ENCODE measurements around the gene CHRNA7. TPM values are rescaled to one million over a fixed set of nuclear protein-coding genes. Genes with fewer than 3 reads are reported as not detected.

The CHRNA7 gene
- total RNA-seq, 1 donor from 2014 or later, result not detected

- no peak for TF ChIP-seq CTCF (IDR thresholded peaks at IDR 0.05)
- POLR2A ChIA-PET, result no interaction called here
- ATAC-seq (ENCODE audit: low read depth) (no peak), DNase-seq (no peak)
- CTCF ChIA-PET, result no interaction called here
- Mint-ChIP-seq H3K27ac (no peak overlapping the region), H3K4me3 (no peak overlapping the region), H3K9me3 (no peaks in the 10 kb centered on the region), H3K36me3 (ENCODE audit: low read depth) (no peaks in the 10 kb centered on the region), H3K27me3 (peaks cover 2% of the 10 kb centered on the region), H3K4me1 (no peaks in the 10 kb centered on the region)
- intact Hi-C loops (cut with micrococcal nuclease), result no loop called here
Observed at GRCh38 chr15:32119694-32120330, 89.5 kb downstream of the CHRNA7 start.

- CTCF ChIA-PET, result no interaction called here
- no peak for TF ChIP-seq CTCF (IDR thresholded peaks at IDR 0.05)
Observed at GRCh38 chr15:32120577-32121383, 90.5 kb downstream of the CHRNA7 start.

GRCh38 chr15:32121384-32121695 is 91.0 kb downstream of the CHRNA7 start:
- no peak overlapping the region for H3K4me3 Mint-ChIP-seq
- no peaks in the 10 kb centered on the region for H3K36me3 Mint-ChIP-seq (ENCODE audit: low read depth)
- intact Hi-C loops (cut with micrococcal nuclease), result no loop called here
- ATAC-seq (ENCODE audit: low read depth) (no peak), DNase-seq (no peak)
- ChIA-PET CTCF (no interaction called here), POLR2A (no interaction called here)
- no peaks in the 10 kb centered on the region for H3K9me3 Mint-ChIP-seq
- H3K27ac Mint-ChIP-seq, result no peak overlapping the region
- TF ChIP-seq CTCF (IDR thresholded peaks at IDR 0.05), result no peak
- no peaks in the 10 kb centered on the region for H3K4me1 Mint-ChIP-seq
- peaks cover 2% of the 10 kb centered on the region for H3K27me3 Mint-ChIP-seq

More at GRCh38 chr15:32120577-32121383, 90.5 kb downstream of the CHRNA7 start:
- intact Hi-C loops (cut with micrococcal nuclease), result no loop called here
- Mint-ChIP-seq H3K36me3 (ENCODE audit: low read depth) (no peaks in the 10 kb centered on the region), H3K4me1 (no peaks in the 10 kb centered on the region), H3K4me3 (no peak overlapping the region), H3K9me3 (no peaks in the 10 kb centered on the region), H3K27me3 (peaks cover 2% of the 10 kb centered on the region), H3K27ac (no peak overlapping the region)
- no peak for DNase-seq
- POLR2A ChIA-PET, result no interaction called here
- no peak for ATAC-seq (ENCODE audit: low read depth)

- H3K36me3 Mint-ChIP-seq (ENCODE audit: low read depth), result no peaks in the 10 kb centered on the region
- H3K4me1 Mint-ChIP-seq, result no peaks in the 10 kb centered on the region
- peaks cover 7% of the 10 kb centered on the region for H3K27me3 Mint-ChIP-seq
- H3K9me3 Mint-ChIP-seq, result no peaks in the 10 kb centered on the region
- ChIA-PET CTCF (no interaction called here), POLR2A (no interaction called here)
- no peak for DNase-seq
- intact Hi-C loops (cut with micrococcal nuclease), result no loop called here
- H3K4me3 Mint-ChIP-seq, result no peak overlapping the region
- H3K27ac Mint-ChIP-seq, result no peak overlapping the region
- ATAC-seq (ENCODE audit: low read depth), result no peak
- no peak for TF ChIP-seq CTCF (IDR thresholded peaks at IDR 0.05)
Observed at GRCh38 chr15:32122013-32122412, 91.7 kb downstream of the CHRNA7 start.

- Mint-ChIP-seq H3K27me3 (peaks cover 6% of the 10 kb centered on the region), H3K9me3 (no peaks in the 10 kb centered on the region), H3K27ac (no peak overlapping the region), H3K4me3 (no peak overlapping the region), H3K4me1 (no peaks in the 10 kb centered on the region), H3K36me3 (ENCODE audit: low read depth) (no peaks in the 10 kb centered on the region)
- intact Hi-C loops (cut with micrococcal nuclease), result no loop called here
- CTCF ChIA-PET, result no interaction called here
- POLR2A ChIA-PET, result no interaction called here
- DNase-seq (no peak), ATAC-seq (ENCODE audit: low read depth) (no peak)
- no peak for TF ChIP-seq CTCF (IDR thresholded peaks at IDR 0.05)
Observed at GRCh38 chr15:32123473-32123872, 93.2 kb downstream of the CHRNA7 start.

Data from activated B cell treated with CpG ODN at 0.5 μM for 24 hours (primary cell).